ENCODE measurements around the gene SLC25A5. TPM values are rescaled to one million over a fixed set of nuclear protein-coding genes. Genes with fewer than 3 reads are reported as not detected.
A peak's percentile ranks its signal among the peaks of the same experiment; 100 is the strongest.
"Not testable (repeated sequence)": the region's sequence is repeated elsewhere in the genome, so short reads cannot be mapped to it uniquely, and the experiment has no call there.

SLC25A5 gene
- total RNA-seq, 2 donors from 2014 or later = 92.9 to 235 TPM

- H3K4me1 ChIP-seq = peaks cover 19% of the 10 kb centered on the region
- no peak overlapping the region for H3K4me3 ChIP-seq
- intact Hi-C loops (cut with DNase I) = no loop called here
- 5% methylated on average over 4 of the region's 11 CpGs; no CpG with 5 or more reads in 1 of the 2 donors for WGBS, 2 donors
- H3K27ac ChIP-seq = peak overlapping the region; percentile 18 to 89 (median 82)
- no peaks in the 10 kb centered on the region for H3K36me3 ChIP-seq (replicated peaks in 1 of 2; ENCODE audit: insufficient read depth in 1 of 2, low read depth in 2 of 2)
- ATAC-seq (peak; percentile 80), DNase-seq (peak; percentile 60 to 77 (median 76))
- H3K27me3 ChIP-seq = no peaks in the 10 kb centered on the region
- TF ChIP-seq, protein P1, sequence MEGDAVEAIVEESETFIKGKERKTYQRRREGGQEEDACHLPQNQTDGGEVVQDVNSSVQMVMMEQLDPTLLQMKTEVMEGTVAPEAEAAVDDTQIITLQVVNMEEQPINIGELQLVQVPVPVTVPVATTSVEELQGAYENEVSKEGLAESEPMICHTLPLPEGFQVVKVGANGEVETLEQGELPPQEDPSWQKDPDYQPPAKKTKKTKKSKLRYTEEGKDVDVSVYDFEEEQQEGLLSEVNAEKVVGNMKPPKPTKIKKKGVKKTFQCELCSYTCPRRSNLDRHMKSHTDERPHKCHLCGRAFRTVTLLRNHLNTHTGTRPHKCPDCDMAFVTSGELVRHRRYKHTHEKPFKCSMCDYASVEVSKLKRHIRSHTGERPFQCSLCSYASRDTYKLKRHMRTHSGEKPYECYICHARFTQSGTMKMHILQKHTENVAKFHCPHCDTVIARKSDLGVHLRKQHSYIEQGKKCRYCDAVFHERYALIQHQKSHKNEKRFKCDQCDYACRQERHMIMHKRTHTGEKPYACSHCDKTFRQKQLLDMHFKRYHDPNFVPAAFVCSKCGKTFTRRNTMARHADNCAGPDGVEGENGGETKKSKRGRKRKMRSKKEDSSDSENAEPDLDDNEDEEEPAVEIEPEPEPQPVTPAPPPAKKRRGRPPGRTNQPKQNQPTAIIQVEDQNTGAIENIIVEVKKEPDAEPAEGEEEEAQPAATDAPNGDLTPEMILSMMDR (IDR thresholded peaks at IDR 0.05) = no peak
- TF ChIP-seq POLR2A (IDR thresholded peaks at IDR 0.05) = no peak
- H3K9me3 ChIP-seq = no peaks in the 10 kb centered on the region
Measured at GRCh38 chrX:119502727-119503483, 34.7 kb downstream of the SLC25A5 start.

DNA sequence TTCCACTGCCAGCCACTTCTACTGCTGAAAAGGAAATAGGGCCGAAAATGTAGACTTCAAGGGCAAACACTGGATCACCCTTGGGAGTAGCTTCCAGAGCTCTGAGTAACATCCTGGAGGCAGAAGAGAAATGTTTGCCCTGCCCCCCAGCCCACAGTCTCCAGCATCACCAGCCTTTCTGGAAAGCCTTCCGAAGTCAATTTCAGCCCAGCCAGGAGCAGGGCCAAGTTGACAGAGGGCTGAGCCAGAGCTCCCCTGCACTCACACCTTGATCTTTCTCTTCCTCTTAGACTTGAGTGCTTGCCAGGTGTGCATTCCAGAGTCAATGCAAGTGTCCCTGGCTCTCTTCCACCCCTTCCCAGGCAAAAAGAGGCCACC lies 35.2 kb downstream of the SLC25A5 start:
- H3K9me3 ChIP-seq = no peaks in the 10 kb centered on the region
- peak overlapping the region; percentile 18 to 89 (median 82) for H3K27ac ChIP-seq
- H3K36me3 ChIP-seq (replicated peaks in 1 of 2; ENCODE audit: insufficient read depth in 1 of 2, low read depth in 2 of 2) = no peaks in the 10 kb centered on the region
- DNase-seq = peak; percentile 45 to 66 (median 55)
- peak; percentile 72 for ATAC-seq
- H3K27me3 ChIP-seq = no peaks in the 10 kb centered on the region
- H3K4me1 ChIP-seq = peaks cover 19% of the 10 kb centered on the region
- intact Hi-C loops (cut with DNase I) = no loop called here
- TF ChIP-seq, protein P1 (IDR thresholded peaks at IDR 0.05) = no peak
- TF ChIP-seq POLR2A (IDR thresholded peaks at IDR 0.05) = no peak
- WGBS, 2 donors = 17% methylated on average over 2 of the region's 2 CpGs; no CpG with 5 or more reads in 1 of the 2 donors
- no peak overlapping the region for H3K4me3 ChIP-seq

DNA sequence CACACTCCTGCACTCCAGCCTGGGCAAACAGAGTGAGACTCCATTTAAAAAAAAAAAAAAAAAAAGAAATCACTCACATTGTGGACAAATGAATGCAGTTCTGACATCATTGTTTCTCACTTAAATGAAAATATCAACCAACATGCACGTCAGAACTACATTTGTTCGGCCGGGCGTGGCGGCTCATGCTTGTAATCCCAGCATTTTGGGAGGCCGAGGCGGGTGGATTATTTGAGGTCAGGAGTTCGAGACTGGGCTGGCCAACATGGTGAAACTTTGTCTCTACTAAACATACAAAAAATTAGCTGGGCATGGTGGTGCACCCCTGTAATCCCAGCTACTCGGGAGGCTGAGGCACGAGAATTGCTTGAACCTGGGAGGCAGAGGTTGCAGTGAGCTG lies 36.9 kb downstream of the SLC25A5 start:
- Histone ChIP-seq H3K27ac (peak overlapping the region in 1 of 4 donors; percentile 12), H3K4me1 (peaks cover 19% of the 10 kb centered on the region)
- H3K27me3 ChIP-seq; ATAC-seq; H3K4me3 ChIP-seq; H3K9me3 ChIP-seq; H3K36me3 ChIP-seq (replicated peaks in 1 of 2; ENCODE audit: insufficient read depth in 1 of 2, low read depth in 2 of 2); DNase-seq; intact Hi-C loops (cut with DNase I): not testable (repeated sequence)
- WGBS, 2 donors = 94% methylated on average over 8 to 10 of the region's 10 CpGs

- TF ChIP-seq, protein P1 (IDR thresholded peaks at IDR 0.05) = no peak
- TF ChIP-seq POLR2A (IDR thresholded peaks at IDR 0.05) = no peak
- WGBS, 2 donors = 19 to 22% methylated on average over 4 of the region's 4 CpGs
- no peak for ATAC-seq
Measured at GRCh38 chrX:119505945-119506344, 37.7 kb downstream of the SLC25A5 start.

DNA sequence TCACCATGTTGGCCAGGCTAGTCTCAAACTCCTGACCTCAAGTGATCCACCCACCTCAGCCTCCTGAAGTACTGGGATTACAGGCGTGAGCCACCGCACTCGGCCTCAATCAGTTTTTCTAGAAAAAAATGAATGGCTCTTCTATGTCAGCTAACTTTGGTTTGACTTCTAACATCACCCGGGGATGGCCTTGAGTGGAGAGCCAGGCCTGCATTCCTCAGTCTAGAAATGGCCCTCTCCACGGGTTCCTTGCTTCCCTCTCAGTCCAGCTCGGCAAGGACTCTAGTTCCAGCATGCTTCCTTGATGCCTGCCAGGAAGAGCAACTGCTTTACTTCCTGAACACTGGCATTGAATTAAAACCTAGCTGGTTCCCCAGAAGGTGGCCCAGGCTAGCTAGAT lies 39.0 kb downstream of the SLC25A5 start:
- DNase-seq (no peak), ATAC-seq (no peak)
- Histone ChIP-seq H3K4me1 (peaks cover 16% of the 10 kb centered on the region), H3K9me3 (no peaks in the 10 kb centered on the region), H3K27me3 (no peaks in the 10 kb centered on the region), H3K27ac (peak overlapping the region in 1 of 4 donors; percentile 17), H3K36me3 (replicated peaks in 1 of 2; ENCODE audit: insufficient read depth in 1 of 2, low read depth in 2 of 2) (no peaks in the 10 kb centered on the region), H3K4me3 (no peak overlapping the region)
- intact Hi-C loops (cut with DNase I) = no loop called here
- TF ChIP-seq, protein P1 (IDR thresholded peaks at IDR 0.05) = no peak
- no peak for TF ChIP-seq POLR2A (IDR thresholded peaks at IDR 0.05)
- 74 to 75% methylated on average over 4 to 6 of the region's 6 CpGs for WGBS, 2 donors

More at GRCh38 chrX:119505945-119506344, 37.7 kb downstream of the SLC25A5 start:
- no peak overlapping the region for H3K27ac ChIP-seq
- no peaks in the 10 kb centered on the region for H3K36me3 ChIP-seq (replicated peaks in 1 of 2; ENCODE audit: insufficient read depth in 1 of 2, low read depth in 2 of 2)
- peaks cover 19% of the 10 kb centered on the region for H3K4me1 ChIP-seq
- H3K4me3 ChIP-seq = no peak overlapping the region
- no peak for DNase-seq
- H3K27me3 ChIP-seq = no peaks in the 10 kb centered on the region
- no peaks in the 10 kb centered on the region for H3K9me3 ChIP-seq
- intact Hi-C loops (cut with DNase I) = no loop called here

All from body of pancreas (tissue), 4 donors.